CD4-positive, alpha-beta T cell (primary cell): ENCODE measurements around the gene ARHGEF4. TPM values are rescaled to one million over a fixed set of nuclear protein-coding genes. Genes with fewer than 3 reads are reported as not detected.

Experiments used
- ATAC-seq: fragments of 200-7000 bp; cut with Tn5 transposase; one replicate; pipeline ENCODE4 v1.10.0; 2022; ENCODE audit warnings: mild to moderate bottlenecking; ENCODE audit not compliant: poor library complexity
- CTCF ChIA-PET: fragments of 350-600 bp; sonication (Branson Sonifier 250); formaldehyde crosslinking; loops from one replicate; lab custom pipeline; 2021; ENCODE audit warnings: antibody characterized with exemption, inconsistent platforms; lab: Charles Lee
- POLR2A ChIA-PET: fragments of 350-600 bp; sonication (Branson Sonifier 250); formaldehyde crosslinking; loops from one replicate; lab custom pipeline; 2021; ENCODE audit warnings: antibody characterized with exemption, inconsistent platforms; lab: Charles Lee
- DNase-seq, 14 experiments: peaks; one replicate each; pipeline ENCODE4 v3.0.0-alpha.2; 2013 to 2020; ENCODE audit warnings: mixed read lengths in 2 of 14
- H3K27ac ChIP-seq, 2 donors: one replicate each; pipeline versions ENCODE4 v1.5.1 to v1.7.0; 2013; ENCODE audit warnings: low read length in 2 of 2, low read depth in 1 of 2, mild to moderate bottlenecking in 1 of 2
- H3K27me3 ChIP-seq, 2 experiments: 1 replicate in 1 of 2; 2 replicates in 1 of 2; pipeline versions ENCODE4 v1.6.1 to v1.7.0; 2013; ENCODE audit warnings: low read length in 2 of 2, control low read depth in 1 of 2, mild to moderate bottlenecking in 1 of 2, moderate library complexity in 1 of 2; ENCODE audit not compliant: insufficient read depth in 2 of 2, control insufficient read depth in 1 of 2
- H3K36me3 ChIP-seq: one replicate; pipeline ENCODE4 v1.6.1; 2013; ENCODE audit warnings: low read length, control low read depth; ENCODE audit not compliant: insufficient read depth
- H3K4me1 ChIP-seq: one replicate; pipeline ENCODE4 v1.6.1; 2013; ENCODE audit warnings: low read length, control low read depth; ENCODE audit not compliant: insufficient read depth
- H3K4me3 ChIP-seq: one replicate; pipeline ENCODE4 v1.5.1; 2013; ENCODE audit warnings: mild to moderate bottlenecking, low read length, moderate library complexity
- H3K9me3 ChIP-seq, 2 experiments: 1 replicate in 1 of 2; 2 replicates in 1 of 2; pipeline versions ENCODE4 v1.6.1 to v1.7.0; 2013; ENCODE audit warnings: low read length in 2 of 2, mild to moderate bottlenecking in 2 of 2, control low read depth in 1 of 2, moderate library complexity in 1 of 2; ENCODE audit not compliant: control insufficient read depth in 1 of 2, insufficient read depth in 1 of 2
- H3K27ac Mint-ChIP-seq: one replicate; pipeline ENCODE4 v1.8.0; 2020; ENCODE audit warnings: mixed read lengths
- H3K27me3 Mint-ChIP-seq: one replicate; pipeline ENCODE4 v1.8.0; 2021; ENCODE audit warnings: mixed read lengths
- H3K36me3 Mint-ChIP-seq: one replicate; pipeline ENCODE4 v1.8.0; 2021; ENCODE audit warnings: low read depth, mixed read lengths
- H3K4me1 Mint-ChIP-seq: one replicate; pipeline ENCODE4 v1.8.0; 2021; ENCODE audit warnings: low read depth, mixed read lengths
- H3K4me3 Mint-ChIP-seq: one replicate; pipeline ENCODE4 v1.8.0; 2020; ENCODE audit warnings: mild to moderate bottlenecking, mixed read lengths
- H3K9me3 Mint-ChIP-seq: one replicate; pipeline ENCODE4 v1.8.0; 2020; ENCODE audit warnings: mixed read lengths
- CTCF ChIP-seq: fragments of 200-600 bp; IDR thresholded peaks from one replicate; pipeline ENCODE4 v1.8.0; 2022; ENCODE audit warnings: antibody characterized with exemption, mild to moderate bottlenecking
- intact Hi-C, 2 experiments: fragments of 100-400 bp; cut with DNase I in 1 of 2; cut with micrococcal nuclease in 1 of 2; formaldehyde crosslinking; loops; one replicate each; pipeline versions ENCODE4 v1.15.1 to v1.9.0; 2023 to 2025; cut with DNase I, micrococcal nuclease
- total RNA-seq, 174 experiments: library from RNA in 2 of 174; stranded (reverse) in 2 of 174; gene quantifications; one replicate each; pipeline ENCODE4 v1.2.3 and lab custom pipeline; 2021 to 2026

Gene ARHGEF4
- total RNA-seq, 2 experiments from 2014 or later: 3.6 to 4.1 TPM

GRCh38 chr2:130821867-130822266 lies 14.8 kb upstream of the ARHGEF4 start:
- ChIA-PET POLR2A (no interaction called here), CTCF (interaction anchor here (1.2 kb wide), 1 partner anchor 52 kb away, joined by 3 read pairs; no protein-coding TSS in a partner anchor)
- peaks cover 8% of the 10 kb centered on the region for H3K27me3 Mint-ChIP-seq
- no peaks in the 10 kb centered on the region for H3K36me3 Mint-ChIP-seq
- DNase-seq (no peak), ATAC-seq (no peak)
- no peak overlapping the region for H3K4me3 Mint-ChIP-seq
- Histone ChIP-seq H3K9me3 (no peaks in the 10 kb centered on the region), H3K27me3 (no peaks in the 10 kb centered on the region), H3K36me3 (no peaks in the 10 kb centered on the region), H3K4me1 (peaks cover 23% of the 10 kb centered on the region), H3K27ac (no peak overlapping the region), H3K4me3 (no peak overlapping the region)
- H3K4me1 Mint-ChIP-seq: peaks cover 10% of the 10 kb centered on the region
- H3K9me3 Mint-ChIP-seq: no peaks in the 10 kb centered on the region
- no peak overlapping the region for H3K27ac Mint-ChIP-seq
- no peak for TF ChIP-seq CTCF
- intact Hi-C loops: loop anchor here in 1 of 2 experiments (2.0 kb wide), 1 partner anchor 23 kb away; no protein-coding TSS in a partner anchor

- Mint-ChIP-seq H3K27me3 (peaks cover 4% of the 10 kb centered on the region), H3K27ac (no peak overlapping the region), H3K4me3 (no peak overlapping the region), H3K36me3 (no peaks in the 10 kb centered on the region), H3K9me3 (no peaks in the 10 kb centered on the region), H3K4me1 (peaks cover 10% of the 10 kb centered on the region)
- Histone ChIP-seq H3K4me3 (no peak overlapping the region), H3K27ac (no peak overlapping the region), H3K4me1 (peaks cover 23% of the 10 kb centered on the region), H3K27me3 (no peaks in the 10 kb centered on the region), H3K9me3 (no peaks in the 10 kb centered on the region), H3K36me3 (no peaks in the 10 kb centered on the region)
- intact Hi-C loops: no loop called here
- ATAC-seq (no peak), DNase-seq (no peak)
- ChIA-PET CTCF (interaction anchor here (0.9 kb wide), 1 partner anchor 25 kb away, joined by 3 read pairs; no protein-coding TSS in a partner anchor), POLR2A (no interaction called here)
- no peak for TF ChIP-seq CTCF
Measured at GRCh38 chr2:130822766-130823165, 13.9 kb upstream of the ARHGEF4 start.

GRCh38 chr2:130823171-130823885 lies 13.4 kb upstream of the ARHGEF4 start:
- Histone ChIP-seq H3K9me3 (no peaks in the 10 kb centered on the region), H3K4me1 (peaks cover 23% of the 10 kb centered on the region), H3K27me3 (no peaks in the 10 kb centered on the region), H3K4me3 (no peak overlapping the region), H3K36me3 (no peaks in the 10 kb centered on the region), H3K27ac (no peak overlapping the region)
- Mint-ChIP-seq H3K9me3 (no peaks in the 10 kb centered on the region), H3K4me3 (no peak overlapping the region), H3K27ac (no peak overlapping the region), H3K27me3 (peaks cover 4% of the 10 kb centered on the region), H3K4me1 (peaks cover 10% of the 10 kb centered on the region), H3K36me3 (no peaks in the 10 kb centered on the region)
- CTCF ChIA-PET: interaction anchor here (0.9 kb wide), 1 partner anchor 26 kb away, joined by 3 read pairs; no protein-coding TSS in a partner anchor
- POLR2A ChIA-PET: no interaction called here
- TF ChIP-seq CTCF: no peak
- no peak for DNase-seq
- ATAC-seq: no peak
- intact Hi-C loops: no loop called here
